ENCODE data around the gene TALDO1.

TALDO1 gene

GRCh38 chr11:802018-802617 is 54.9 kb downstream of the TALDO1 start:
- no peak for DNase-seq

GRCh38 chr11:802693-803466 is 55.6 kb downstream of the TALDO1 start:
- DNase-seq: no peak

DNA sequence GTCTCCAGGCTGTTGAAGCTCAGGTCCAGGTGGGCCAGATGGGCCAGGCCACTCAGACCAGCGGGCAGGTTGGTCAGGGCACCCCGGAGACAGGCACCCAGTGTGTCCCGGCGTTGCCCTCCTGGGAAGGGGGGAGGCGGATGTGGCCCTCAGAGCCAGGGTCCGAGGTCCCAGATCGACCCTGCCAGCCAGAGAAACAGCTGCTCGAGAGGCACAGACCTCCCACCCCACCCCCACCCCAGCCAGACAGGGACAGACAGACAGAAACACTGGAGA is 56.1 kb downstream of the TALDO1 start:
- no peak for DNase-seq

DNA sequence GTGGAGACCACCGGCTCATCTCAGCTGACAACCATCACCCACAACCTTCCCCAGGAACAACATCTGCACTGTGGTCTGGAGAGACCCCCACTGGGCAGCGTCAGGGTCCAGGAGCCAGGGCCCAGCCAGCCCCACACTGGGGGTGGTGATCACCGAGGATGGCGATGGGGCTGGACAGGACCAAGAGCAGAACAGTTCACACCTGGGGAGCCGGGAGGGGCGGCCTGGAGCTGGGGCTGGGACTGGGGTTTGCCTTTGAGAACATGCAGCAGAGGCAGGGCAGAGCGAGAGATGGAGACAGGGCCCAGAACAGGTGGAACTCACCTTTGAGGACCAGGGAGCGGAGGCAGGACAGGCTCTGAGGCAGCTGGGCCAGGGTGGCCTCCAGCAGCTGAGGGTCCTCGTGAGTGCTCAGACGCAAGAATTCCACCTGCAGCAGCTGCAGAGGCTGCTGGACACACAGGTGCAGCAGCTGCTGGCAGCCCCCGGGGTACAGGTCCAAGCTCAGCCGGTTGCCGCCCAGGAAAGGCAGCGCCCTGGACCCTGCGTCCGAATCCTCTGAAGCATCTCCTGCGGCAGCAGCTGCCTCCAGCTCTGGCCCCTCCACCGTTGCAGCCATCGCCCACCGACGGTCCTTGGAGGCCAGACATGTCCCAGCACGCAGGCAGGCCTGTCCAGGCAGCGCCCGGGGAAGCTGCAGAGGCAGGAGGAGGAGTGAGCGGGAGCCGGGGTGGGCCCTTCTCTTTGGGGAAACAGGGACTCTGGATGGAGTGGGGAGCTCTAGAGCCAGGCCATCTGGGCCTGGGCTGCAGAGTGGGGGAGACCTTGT is 56.7 kb downstream of the TALDO1 start:
- DNase-seq: no peak

- no peak for DNase-seq
Measured at GRCh38 chr11:804599-804964, 57.3 kb downstream of the TALDO1 start.

GRCh38 chr11:808427-809286 is 61.4 kb downstream of the TALDO1 start:
- no peak for DNase-seq

- peak; percentile 84 for DNase-seq
Measured at GRCh38 chr11:809287-810039, 62.2 kb downstream of the TALDO1 start, which contains the start of gene RPLP2. Gene RPLP2, plus strand, starts transcription at chr11:809967. Its CDS starts 268 bp downstream, at chr11:810235.

GRCh38 chr11:810040-810567 is 62.8 kb downstream of the TALDO1 start:
- DNase-seq: no peak

DNA sequence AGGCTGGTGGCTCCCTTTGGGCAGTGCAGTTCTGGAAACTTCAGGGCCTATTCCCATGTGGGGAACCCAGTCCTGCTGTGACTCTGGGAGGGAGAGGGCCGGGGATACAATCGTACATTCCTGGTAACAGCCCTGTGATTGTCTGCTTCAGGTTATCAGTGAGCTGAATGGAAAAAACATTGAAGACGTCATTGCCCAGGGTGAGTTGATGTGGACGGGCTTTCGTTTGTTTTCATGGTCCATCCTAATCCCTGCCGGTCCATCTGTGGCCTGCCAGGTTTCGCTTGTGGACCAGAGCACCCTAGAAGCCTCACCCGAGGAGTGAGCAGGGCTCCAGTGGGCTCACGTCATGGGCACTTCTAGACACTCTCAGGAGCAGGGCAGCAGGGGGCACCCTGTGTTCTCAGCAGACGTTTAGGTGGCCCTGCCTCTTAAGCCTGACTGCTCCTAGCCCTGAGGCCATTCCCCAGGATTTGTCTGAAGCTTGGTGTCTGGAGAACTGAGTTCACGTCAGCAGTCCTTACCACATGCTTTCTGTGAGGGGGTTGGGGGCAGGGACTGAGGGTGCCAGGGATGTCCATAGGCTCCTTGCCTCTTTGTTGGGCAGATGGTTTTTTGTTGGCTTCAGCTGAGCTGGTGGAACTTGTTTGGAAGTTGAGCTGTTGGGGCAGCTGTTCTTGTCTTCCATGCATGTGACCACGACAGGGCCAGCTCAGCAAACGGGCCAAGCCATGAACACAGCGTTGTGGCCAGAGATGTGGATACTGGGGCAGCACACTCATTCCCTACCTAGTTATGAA is 64.4 kb downstream of the TALDO1 start:
- no peak for DNase-seq

- no peak for DNase-seq
Measured at GRCh38 chr11:812390-812789, 65.1 kb downstream of the TALDO1 start.

GRCh38 chr11:813072-813455 is 65.8 kb downstream of the TALDO1 start:
- no peak for DNase-seq

GRCh38 chr11:813456-814096 is 66.3 kb downstream of the TALDO1 start:
- no peak for DNase-seq

Data from NCI-H2029 treated with DMSO at 0.1 percent for 48 hours (cell line).